Skeletal muscle tissue (tissue), 4 donors: ENCODE measurements around the gene UNC93B1. TPM values are rescaled to one million over a fixed set of nuclear protein-coding genes. Genes with fewer than 3 reads are reported as not detected.

Experiments
- H3K27ac ChIP-seq: one replicate; pipeline ENCODE4 v1.7.0; 2013; ENCODE audit warnings: mild to moderate bottlenecking, low read depth, low read length, inconsistent platforms
- H3K27me3 ChIP-seq, 3 donors: one replicate each; pipeline ENCODE4 v1.7.0; 2013; ENCODE audit warnings: low read length in 3 of 3; ENCODE audit not compliant: control insufficient read depth in 3 of 3, insufficient read depth in 3 of 3
- H3K36me3 ChIP-seq, 3 donors: one replicate each; pipeline ENCODE4 v1.7.0; 2013; ENCODE audit warnings: low read length in 3 of 3; ENCODE audit not compliant: control insufficient read depth in 3 of 3, insufficient read depth in 3 of 3
- H3K4me1 ChIP-seq, 3 donors: one replicate each; pipeline ENCODE4 v1.7.0; 2013; ENCODE audit warnings: low read length in 3 of 3, mild to moderate bottlenecking in 3 of 3; ENCODE audit not compliant: control insufficient read depth in 3 of 3, insufficient read depth in 3 of 3
- H3K4me3 ChIP-seq, 3 donors: one replicate each; pipeline ENCODE4 v1.7.0; 2013; ENCODE audit warnings: low read length in 3 of 3
- H3K9ac ChIP-seq, 3 donors: one replicate each; pipeline ENCODE4 v1.7.0; 2013; ENCODE audit warnings: low read length in 3 of 3, mild to moderate bottlenecking in 3 of 3, moderate library complexity in 2 of 3, low read depth in 1 of 3
- H3K9me3 ChIP-seq, 3 donors: one replicate each; pipeline ENCODE4 v1.7.0; 2013; ENCODE audit warnings: low read length in 3 of 3; ENCODE audit not compliant: control insufficient read depth in 3 of 3
- total RNA-seq: library from RNA; depleted of rRNA; stranded (reverse); fragments of >200 nt; gene quantifications from one replicate; pipeline ENCODE4 v1.2.3, GENCODE V29; 2014
- donor health status: Osteomylitis.

Gene UNC93B1
- total RNA-seq, 1 donor from 2014 or later = 10.4 TPM

GRCh38 chr11:68009391-68010089 is 5.6 kb upstream of the UNC93B1 start:
- Histone ChIP-seq H3K9me3 (no peaks in the 10 kb centered on the region), H3K9ac (peak overlapping the region in 2 of 3 donors; percentile 63 to 74), H3K4me3 (peak overlapping the region in 2 of 3 donors; percentile 56 to 64)

GRCh38 chr11:68008381-68009337 is 4.8 kb upstream of the UNC93B1 start:
- no peak overlapping the region for H3K27ac ChIP-seq
- H3K9ac ChIP-seq = no peak overlapping the region

More at GRCh38 chr11:68009391-68010089, 5.6 kb upstream of the UNC93B1 start:
- H3K27me3 ChIP-seq = peaks cover 0 to 4% (median 0%) of the 10 kb centered on the region in 3 donors
- no peaks in the 10 kb centered on the region for H3K36me3 ChIP-seq
- peak overlapping the region; percentile 72 for H3K27ac ChIP-seq
- H3K4me1 ChIP-seq = peaks cover 6 to 37% (median 20%) of the 10 kb centered on the region in 3 donors

GRCh38 chr11:68007498-68008380 is 3.8 kb upstream of the UNC93B1 start:
- H3K9me3 ChIP-seq = no peaks in the 10 kb centered on the region
- peaks cover 0 to 14% (median 4%) of the 10 kb centered on the region in 3 donors for H3K27me3 ChIP-seq
- H3K36me3 ChIP-seq = no peaks in the 10 kb centered on the region
- H3K27ac ChIP-seq = no peak overlapping the region
- H3K9ac ChIP-seq = no peak overlapping the region
- peaks cover 9 to 30% (median 25%) of the 10 kb centered on the region in 3 donors for H3K4me1 ChIP-seq
- H3K4me3 ChIP-seq = no peak overlapping the region

More at GRCh38 chr11:68008381-68009337, 4.8 kb upstream of the UNC93B1 start:
- Histone ChIP-seq H3K36me3 (no peaks in the 10 kb centered on the region), H3K4me1 (peaks cover 9 to 37% (median 25%) of the 10 kb centered on the region in 3 donors), H3K9me3 (no peaks in the 10 kb centered on the region), H3K27me3 (peaks cover 0 to 9% (median 0%) of the 10 kb centered on the region in 3 donors), H3K4me3 (no peak overlapping the region)

GRCh38 chr11:68006606-68007166 is 2.8 kb upstream of the UNC93B1 start:
- Histone ChIP-seq H3K27ac (no peak overlapping the region), H3K36me3 (no peaks in the 10 kb centered on the region), H3K9me3 (no peaks in the 10 kb centered on the region), H3K27me3 (peaks cover 0 to 14% (median 4%) of the 10 kb centered on the region in 3 donors), H3K9ac (no peak overlapping the region), H3K4me3 (no peak overlapping the region), H3K4me1 (peaks cover 9 to 25% (median 22%) of the 10 kb centered on the region in 3 donors)

- H3K4me1 ChIP-seq = peaks cover 3 to 8% (median 7%) of the 10 kb centered on the region in 3 donors
- H3K4me3 ChIP-seq = peak overlapping the region; percentile 59 to 63 (median 63)
- no peaks in the 10 kb centered on the region for H3K9me3 ChIP-seq
- no peak overlapping the region for H3K27ac ChIP-seq
- no peaks in the 10 kb centered on the region for H3K36me3 ChIP-seq
- H3K9ac ChIP-seq = peak overlapping the region in 1 of 3 donors; percentile 54
- H3K27me3 ChIP-seq = peaks cover 0 to 14% (median 4%) of the 10 kb centered on the region in 3 donors
Measured at GRCh38 chr11:68004551-68005335, 846 bp upstream of the UNC93B1 start.

- Histone ChIP-seq H3K27me3 (peaks cover 0 to 14% (median 4%) of the 10 kb centered on the region in 3 donors), H3K4me1 (peaks cover 3 to 7% (median 6%) of the 10 kb centered on the region in 3 donors), H3K9ac (no peak overlapping the region), H3K4me3 (peak overlapping the region in 2 of 3 donors; percentile 63 to 65), H3K9me3 (no peaks in the 10 kb centered on the region), H3K27ac (no peak overlapping the region), H3K36me3 (no peaks in the 10 kb centered on the region)
Measured at GRCh38 chr11:68002938-68003845, 705 bp downstream of the UNC93B1 start.

GRCh38 chr11:68002575-68002937 is 1.3 kb downstream of the UNC93B1 start:
- Histone ChIP-seq H3K27ac (no peak overlapping the region), H3K9ac (peak overlapping the region in 1 of 3 donors; percentile 16), H3K9me3 (no peaks in the 10 kb centered on the region), H3K36me3 (no peaks in the 10 kb centered on the region), H3K4me1 (peaks cover 3 to 7% (median 6%) of the 10 kb centered on the region in 3 donors), H3K27me3 (peaks cover 0 to 14% (median 4%) of the 10 kb centered on the region in 3 donors), H3K4me3 (peak overlapping the region in 1 of 3 donors; percentile 65)

GRCh38 chr11:67999704-68000103 is 4.2 kb downstream of the UNC93B1 start:
- Histone ChIP-seq H3K27ac (no peak overlapping the region), H3K4me3 (no peak overlapping the region), H3K36me3 (no peaks in the 10 kb centered on the region), H3K9me3 (no peaks in the 10 kb centered on the region), H3K4me1 (peaks cover 3 to 6% (median 6%) of the 10 kb centered on the region in 3 donors), H3K27me3 (peaks cover 0 to 12% (median 4%) of the 10 kb centered on the region in 3 donors), H3K9ac (no peak overlapping the region)
